GM18868 (cell line): ENCODE measurements around the gene CORO2B.

Experiments used
- ATAC-seq: cut with Tn5 transposase; IDR thresholded peaks from one replicate; pipeline ENCODE4 v1.9.1; 2021; ENCODE audit warnings: mild to moderate bottlenecking, moderate library complexity; ENCODE audit not compliant: unreplicated experiment

The CORO2B gene

GRCh38 chr15:68572309-68572708 is 6.5 kb upstream of the CORO2B start:
- ATAC-seq, result no peak

GRCh38 chr15:68572921-68573320 is 5.9 kb upstream of the CORO2B start:
- no peak for ATAC-seq

GRCh38 chr15:68574046-68574445 is 4.7 kb upstream of the CORO2B start:
- no peak for ATAC-seq

GRCh38 chr15:68574629-68575028 is 4.2 kb upstream of the CORO2B start:
- ATAC-seq, result no peak

GRCh38 chr15:68576235-68576892 is 2.4 kb upstream of the CORO2B start:
- ATAC-seq, result no peak

- ATAC-seq, result no peak
These were observed 416 bp upstream of the CORO2B start for GRCh38 chr15:68578175-68578979.

GRCh38 chr15:68580026-68580882 is 1.5 kb downstream of the CORO2B start:
- no peak for ATAC-seq

- no peak for ATAC-seq
These were observed 2.0 kb downstream of the CORO2B start for GRCh38 chr15:68580883-68581155.

GRCh38 chr15:68581725-68582124 is 2.9 kb downstream of the CORO2B start:
- ATAC-seq, result no peak

- ATAC-seq, result no peak
These were observed 3.4 kb downstream of the CORO2B start for GRCh38 chr15:68582236-68582635.

- ATAC-seq, result no peak
These were observed 4.1 kb downstream of the CORO2B start for GRCh38 chr15:68582864-68583263.

GRCh38 chr15:68583321-68583720 is 4.5 kb downstream of the CORO2B start:
- ATAC-seq, result no peak

- ATAC-seq, result no peak
These were observed 5.4 kb downstream of the CORO2B start for GRCh38 chr15:68583936-68584755.

GRCh38 chr15:68584756-68585573 is 6.2 kb downstream of the CORO2B start:
- ATAC-seq, result no peak

- no peak for ATAC-seq
These were observed 6.9 kb downstream of the CORO2B start for GRCh38 chr15:68585574-68586273.

GRCh38 chr15:68586274-68586961 is 7.6 kb downstream of the CORO2B start:
- ATAC-seq, result no peak

GRCh38 chr15:68587769-68588385 is 9.1 kb downstream of the CORO2B start:
- no peak for ATAC-seq

GRCh38 chr15:68589053-68589452 is 10.3 kb downstream of the CORO2B start:
- no peak for ATAC-seq
